K562 (cell line): Measurements from ENCODE around the gene AP5Z1. TPM values are rescaled to one million over a fixed set of nuclear protein-coding genes. Genes with fewer than 3 reads are reported as not detected.

Experiments
- CTBP1 ChIP-seq: fragments of 450-650 bp; IDR thresholded peaks from 2 replicates; pipeline ENCODE4 v1.6.1; 2016; ENCODE audit warnings: borderline replicate concordance
- ELF1 ChIP-seq: fragments of 200-800 bp; sonication (Bioruptor generic); IDR thresholded peaks from 2 replicates; pipeline ENCODE4 v1.6.1; 2016; ENCODE audit warnings: missing genetic modification characterization, missing compliant biosample characterization
- FOS ChIP-seq: IDR thresholded peaks from 3 replicates; pipeline ENCODE4 v1.6.1; 2011; ENCODE audit not compliant: insufficient read length; ENCODE audit errors: extremely low read depth
- FOXA1 ChIP-seq: fragments of 450-650 bp; IDR thresholded peaks from 2 replicates; pipeline ENCODE4 v1.6.1; 2016; ENCODE audit warnings: mild to moderate bottlenecking, borderline replicate concordance
- IFI16 ChIP-seq: fragments of 250-450 bp; sonication (Bioruptor Pico); IDR thresholded peaks from 2 replicates; pipeline ENCODE4 v2.1.2; 2022; ENCODE audit warnings: mild to moderate bottlenecking, inconsistent platforms
- NRF1 ChIP-seq, 2 experiments: fragments of 450-650 bp; IDR thresholded peaks in 1 of 2; conservative IDR thresholded peaks in 1 of 2; 2 replicates each; pipeline ENCODE4 v1.6.1; 2014; ENCODE audit warnings: mild to moderate bottlenecking in 2 of 2
- RFX5 ChIP-seq: IDR thresholded peaks from 2 replicates; pipeline ENCODE4 v1.6.1; 2011; ENCODE audit warnings: low read depth, mild to moderate bottlenecking, improper control_type of control experiment, low read length
- SAP30 ChIP-seq: fragments of 200-600 bp; sonication (generic); IDR thresholded peaks from 2 replicates; pipeline ENCODE4 v1.6.1; 2012; ENCODE audit warnings: borderline replicate concordance, low read depth, mild to moderate bottlenecking, moderate library complexity, low read length, control low read depth, inconsistent platforms; ENCODE audit not compliant: insufficient read depth, poor library complexity, severe bottlenecking
- SMARCC2 ChIP-seq: fragments of 450-650 bp; IDR thresholded peaks from 2 replicates; pipeline ENCODE4 v1.6.1; 2017; ENCODE audit warnings: antibody characterized with exemption, moderate library complexity, mild to moderate bottlenecking, low read depth
- SOX6 ChIP-seq: fragments of 450-650 bp; IDR thresholded peaks from 2 replicates; pipeline ENCODE4 v1.6.1; 2014; ENCODE audit warnings: mild to moderate bottlenecking
- SRSF1 ChIP-seq: fragments of 200-400 bp; formaldehyde crosslinking; IDR thresholded peaks from 2 replicates; pipeline ENCODE4 v1.6.1; 2017; ENCODE audit warnings: mild to moderate bottlenecking, low read depth, low read length, moderate library complexity
- ZNF785 ChIP-seq: fragments of 250-450 bp; sonication (Bioruptor Pico); IDR thresholded peaks from 2 replicates; pipeline ENCODE4 v1.4.0; 2020; ENCODE audit warnings: mild to moderate bottlenecking
- polyA plus RNA-seq, 8 experiments: library from polyadenylated mRNA; depleted of rRNA in 4 of 8; stranded (reverse) in 5 of 8; unstranded in 3 of 8; fragments of >200 nt; fragmentation: Nextera tagmentation in 2 of 8; fragmentation: Illumina TruSeq in 1 of 8; extraction: Ambion mirVana in 2 of 8; extraction: Trizol in 1 of 8; gene quantifications; 2 replicates each; pipeline versions ENCODE4 v1.2.1 to v1.2.3, GENCODE V29; 2011 to 2014; ENCODE audit warnings: inconsistent platforms in 1 of 8, missing spikeins in 1 of 8
- total RNA-seq, 7 experiments: library from RNA; depleted of rRNA in 6 of 7; stranded (reverse); fragments of >200 nt in 6 of 7; fragmentation: Illumina TruSeq in 2 of 7; extraction: Trizol in 2 of 7; gene quantifications; 2 replicates each; pipeline versions ENCODE4 v1.2.1 to v1.2.3, GENCODE V29; 2011 to 2021; ENCODE audit warnings: low replicate concordance in 1 of 7
- TF ChIP-seq, protein P1 (sequence below): fragments of 450-650 bp; conservative IDR thresholded peaks from 2 replicates; pipeline ENCODE4 v1.6.1; 2016; ENCODE audit warnings: missing genetic modification characterization, low read depth, mild to moderate bottlenecking, control low read depth, missing compliant biosample characterization
- TF ChIP-seq, protein P2 (sequence below), 2 experiments: fragments of 150-350 bp in 1 of 2; IDR thresholded peaks; 2 replicates each; pipeline ENCODE4 v1.6.1; 2012 to 2016; ENCODE audit warnings: low read depth in 2 of 2, low read length in 2 of 2, mild to moderate bottlenecking in 1 of 2, moderate library complexity in 1 of 2
- TF ChIP-seq, protein P3 (sequence below): conservative IDR thresholded peaks from 2 replicates; pipeline ENCODE4 v1.6.1; 2011; ENCODE audit warnings: low read depth, mild to moderate bottlenecking, low read length; ENCODE audit not compliant: control insufficient read depth
- TF ChIP-seq, protein P4 (sequence below): sonication (generic); formaldehyde crosslinking; IDR thresholded peaks from 2 replicates; pipeline ENCODE4 v1.8.1; 2023; ENCODE audit warnings: mild to moderate bottlenecking, missing genetic modification reagents, moderate library complexity
- TF ChIP-seq, protein P5 (sequence below): fragments of 450-650 bp; IDR thresholded peaks from 2 replicates; pipeline ENCODE4 v1.6.1; 2016; ENCODE audit warnings: borderline replicate concordance

Gene AP5Z1
- total and polyA plus RNA-seq, 9 of the 15 experiments (the other 6 are each of a cell fraction or from before 2014, with no cell fraction given), result 0.06 to 31.1 (median 6.4) TPM

DNA sequence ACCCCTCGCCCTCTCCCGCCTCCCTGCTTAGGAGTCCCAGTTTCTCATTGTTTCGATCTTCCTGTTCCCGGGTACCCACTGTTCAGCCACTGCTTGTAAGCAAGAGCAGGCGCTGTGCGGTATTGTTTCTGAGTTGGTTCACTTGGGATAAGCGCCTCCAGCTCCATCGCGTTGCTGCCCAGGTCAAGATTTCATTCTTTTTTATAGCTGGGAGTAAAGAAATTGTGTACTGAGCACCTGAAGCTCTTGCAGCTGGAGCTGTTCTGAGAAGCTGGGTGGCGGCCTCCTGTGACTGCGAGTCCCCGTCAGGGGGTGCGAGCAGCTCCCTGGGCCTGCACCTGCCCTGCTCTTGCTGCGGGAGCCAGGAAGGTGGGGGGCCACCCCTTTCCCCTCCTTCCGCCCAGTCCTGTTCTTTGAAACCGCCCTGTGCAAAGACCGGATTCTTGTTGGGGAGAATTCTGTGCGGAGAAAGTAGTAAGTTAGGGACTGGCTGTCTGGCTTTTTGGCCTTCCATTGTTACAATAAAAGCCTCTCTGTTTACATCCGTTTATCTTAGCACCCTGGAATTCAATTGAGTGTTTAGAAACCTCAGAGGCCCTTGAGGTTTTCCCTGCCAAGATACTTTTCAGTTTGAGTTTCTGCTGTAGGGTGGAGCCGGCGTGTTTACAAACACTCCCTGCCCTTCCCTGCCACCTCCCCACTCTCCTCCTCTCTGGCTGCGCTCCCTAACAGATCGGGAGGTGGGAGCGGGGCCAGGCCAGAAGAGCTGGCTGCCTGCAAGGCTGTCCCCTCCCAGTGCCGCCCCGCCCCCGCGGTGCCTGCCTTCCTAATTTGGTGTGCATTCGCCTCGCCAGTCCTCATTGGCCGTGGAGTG is 30.8 kb upstream of the AP5Z1 start (continued):
- TF ChIP-seq, protein P1, sequence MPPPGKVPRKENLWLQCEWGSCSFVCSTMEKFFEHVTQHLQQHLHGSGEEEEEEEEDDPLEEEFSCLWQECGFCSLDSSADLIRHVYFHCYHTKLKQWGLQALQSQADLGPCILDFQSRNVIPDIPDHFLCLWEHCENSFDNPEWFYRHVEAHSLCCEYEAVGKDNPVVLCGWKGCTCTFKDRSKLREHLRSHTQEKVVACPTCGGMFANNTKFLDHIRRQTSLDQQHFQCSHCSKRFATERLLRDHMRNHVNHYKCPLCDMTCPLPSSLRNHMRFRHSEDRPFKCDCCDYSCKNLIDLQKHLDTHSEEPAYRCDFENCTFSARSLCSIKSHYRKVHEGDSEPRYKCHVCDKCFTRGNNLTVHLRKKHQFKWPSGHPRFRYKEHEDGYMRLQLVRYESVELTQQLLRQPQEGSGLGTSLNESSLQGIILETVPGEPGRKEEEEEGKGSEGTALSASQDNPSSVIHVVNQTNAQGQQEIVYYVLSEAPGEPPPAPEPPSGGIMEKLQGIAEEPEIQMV (tag), result no peak
- no peak for TF ChIP-seq ELF1
- no peak for TF ChIP-seq SAP30
- no peak for TF ChIP-seq SMARCC2
- no peak for TF ChIP-seq FOS
- no peak for TF ChIP-seq FOXA1
- TF ChIP-seq, protein P2, sequence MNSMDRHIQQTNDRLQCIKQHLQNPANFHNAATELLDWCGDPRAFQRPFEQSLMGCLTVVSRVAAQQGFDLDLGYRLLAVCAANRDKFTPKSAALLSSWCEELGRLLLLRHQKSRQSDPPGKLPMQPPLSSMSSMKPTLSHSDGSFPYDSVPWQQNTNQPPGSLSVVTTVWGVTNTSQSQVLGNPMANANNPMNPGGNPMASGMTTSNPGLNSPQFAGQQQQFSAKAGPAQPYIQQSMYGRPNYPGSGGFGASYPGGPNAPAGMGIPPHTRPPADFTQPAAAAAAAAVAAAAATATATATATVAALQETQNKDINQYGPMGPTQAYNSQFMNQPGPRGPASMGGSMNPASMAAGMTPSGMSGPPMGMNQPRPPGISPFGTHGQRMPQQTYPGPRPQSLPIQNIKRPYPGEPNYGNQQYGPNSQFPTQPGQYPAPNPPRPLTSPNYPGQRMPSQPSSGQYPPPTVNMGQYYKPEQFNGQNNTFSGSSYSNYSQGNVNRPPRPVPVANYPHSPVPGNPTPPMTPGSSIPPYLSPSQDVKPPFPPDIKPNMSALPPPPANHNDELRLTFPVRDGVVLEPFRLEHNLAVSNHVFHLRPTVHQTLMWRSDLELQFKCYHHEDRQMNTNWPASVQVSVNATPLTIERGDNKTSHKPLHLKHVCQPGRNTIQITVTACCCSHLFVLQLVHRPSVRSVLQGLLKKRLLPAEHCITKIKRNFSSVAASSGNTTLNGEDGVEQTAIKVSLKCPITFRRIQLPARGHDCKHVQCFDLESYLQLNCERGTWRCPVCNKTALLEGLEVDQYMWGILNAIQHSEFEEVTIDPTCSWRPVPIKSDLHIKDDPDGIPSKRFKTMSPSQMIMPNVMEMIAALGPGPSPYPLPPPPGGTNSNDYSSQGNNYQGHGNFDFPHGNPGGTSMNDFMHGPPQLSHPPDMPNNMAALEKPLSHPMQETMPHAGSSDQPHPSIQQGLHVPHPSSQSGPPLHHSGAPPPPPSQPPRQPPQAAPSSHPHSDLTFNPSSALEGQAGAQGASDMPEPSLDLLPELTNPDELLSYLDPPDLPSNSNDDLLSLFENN (IDR thresholded peaks at IDR 0.05; ENCODE audit: low read depth in 2 of 2, low read length in 2 of 2), result no peak
- TF ChIP-seq ZNF785, result no peak
- TF ChIP-seq CTBP1, result peak; percentile 78
- TF ChIP-seq, protein P3, sequence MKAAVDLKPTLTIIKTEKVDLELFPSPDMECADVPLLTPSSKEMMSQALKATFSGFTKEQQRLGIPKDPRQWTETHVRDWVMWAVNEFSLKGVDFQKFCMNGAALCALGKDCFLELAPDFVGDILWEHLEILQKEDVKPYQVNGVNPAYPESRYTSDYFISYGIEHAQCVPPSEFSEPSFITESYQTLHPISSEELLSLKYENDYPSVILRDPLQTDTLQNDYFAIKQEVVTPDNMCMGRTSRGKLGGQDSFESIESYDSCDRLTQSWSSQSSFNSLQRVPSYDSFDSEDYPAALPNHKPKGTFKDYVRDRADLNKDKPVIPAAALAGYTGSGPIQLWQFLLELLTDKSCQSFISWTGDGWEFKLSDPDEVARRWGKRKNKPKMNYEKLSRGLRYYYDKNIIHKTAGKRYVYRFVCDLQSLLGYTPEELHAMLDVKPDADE, result no peak
- TF ChIP-seq IFI16 (CRISPR knock-in tag), result no peak
- TF ChIP-seq, protein P4, sequence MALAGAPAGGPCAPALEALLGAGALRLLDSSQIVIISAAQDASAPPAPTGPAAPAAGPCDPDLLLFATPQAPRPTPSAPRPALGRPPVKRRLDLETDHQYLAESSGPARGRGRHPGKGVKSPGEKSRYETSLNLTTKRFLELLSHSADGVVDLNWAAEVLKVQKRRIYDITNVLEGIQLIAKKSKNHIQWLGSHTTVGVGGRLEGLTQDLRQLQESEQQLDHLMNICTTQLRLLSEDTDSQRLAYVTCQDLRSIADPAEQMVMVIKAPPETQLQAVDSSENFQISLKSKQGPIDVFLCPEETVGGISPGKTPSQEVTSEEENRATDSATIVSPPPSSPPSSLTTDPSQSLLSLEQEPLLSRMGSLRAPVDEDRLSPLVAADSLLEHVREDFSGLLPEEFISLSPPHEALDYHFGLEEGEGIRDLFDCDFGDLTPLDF (CRISPR knock-in tag), result no peak
- TF ChIP-seq RFX5, result no peak
- TF ChIP-seq, protein P5, sequence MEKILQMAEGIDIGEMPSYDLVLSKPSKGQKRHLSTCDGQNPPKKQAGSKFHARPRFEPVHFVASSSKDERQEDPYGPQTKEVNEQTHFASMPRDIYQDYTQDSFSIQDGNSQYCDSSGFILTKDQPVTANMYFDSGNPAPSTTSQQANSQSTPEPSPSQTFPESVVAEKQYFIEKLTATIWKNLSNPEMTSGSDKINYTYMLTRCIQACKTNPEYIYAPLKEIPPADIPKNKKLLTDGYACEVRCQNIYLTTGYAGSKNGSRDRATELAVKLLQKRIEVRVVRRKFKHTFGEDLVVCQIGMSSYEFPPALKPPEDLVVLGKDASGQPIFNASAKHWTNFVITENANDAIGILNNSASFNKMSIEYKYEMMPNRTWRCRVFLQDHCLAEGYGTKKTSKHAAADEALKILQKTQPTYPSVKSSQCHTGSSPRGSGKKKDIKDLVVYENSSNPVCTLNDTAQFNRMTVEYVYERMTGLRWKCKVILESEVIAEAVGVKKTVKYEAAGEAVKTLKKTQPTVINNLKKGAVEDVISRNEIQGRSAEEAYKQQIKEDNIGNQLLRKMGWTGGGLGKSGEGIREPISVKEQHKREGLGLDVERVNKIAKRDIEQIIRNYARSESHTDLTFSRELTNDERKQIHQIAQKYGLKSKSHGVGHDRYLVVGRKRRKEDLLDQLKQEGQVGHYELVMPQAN, result no peak
- peak; percentile 62 to 73 for TF ChIP-seq NRF1 (conservative IDR thresholded peaks at IDR 0.05 in 1 of 2, IDR thresholded peaks at IDR 0.05 in 1 of 2)
- no peak for TF ChIP-seq SRSF1
- TF ChIP-seq SOX6, result peak; percentile 80
